Naive B cell (primary cell): ENCODE data around the gene CTNNA2. TPM values are rescaled to one million over a fixed set of nuclear protein-coding genes. Genes with fewer than 3 reads are reported as not detected.

Experiments
- ATAC-seq, 2 donors: fragments of 150-1000 bp; cut with Tn5 transposase; 2 replicates each; pipeline ENCODE4 v1.10.0; 2021; ENCODE audit warnings: low read depth in 2 of 2, mild to moderate bottlenecking in 2 of 2, moderate library complexity in 2 of 2
- DNase-seq: peaks from one replicate; pipeline ENCODE4 v3.0.0; 2022
- H3K27ac Mint-ChIP-seq, 6 donors: one replicate each; pipeline ENCODE4 v1.8.0; 2020 to 2022; ENCODE audit warnings: mild to moderate bottlenecking in 6 of 6, mixed read lengths in 6 of 6, moderate library complexity in 5 of 6, inconsistent platforms in 2 of 6
- H3K27me3 Mint-ChIP-seq, 3 donors: one replicate each; pipeline ENCODE4 v1.8.0; 2021 to 2022; ENCODE audit warnings: mixed read lengths in 3 of 3, mild to moderate bottlenecking in 1 of 3
- H3K36me3 Mint-ChIP-seq, 2 donors: one replicate each; pipeline ENCODE4 v1.8.0; 2020 to 2022; ENCODE audit warnings: mixed read lengths in 2 of 2, inconsistent platforms in 1 of 2, mild to moderate bottlenecking in 1 of 2
- H3K4me1 Mint-ChIP-seq, 3 donors: one replicate each; pipeline ENCODE4 v1.8.0; 2020 to 2022; ENCODE audit warnings: mixed read lengths in 3 of 3, inconsistent platforms in 1 of 3, mild to moderate bottlenecking in 1 of 3, moderate library complexity in 1 of 3
- H3K4me3 Mint-ChIP-seq, 8 donors: one replicate each; pipeline ENCODE4 v1.8.0; 2020 to 2022; ENCODE audit warnings: mild to moderate bottlenecking in 8 of 8, mixed read lengths in 8 of 8, moderate library complexity in 8 of 8, inconsistent platforms in 2 of 8
- H3K9me3 Mint-ChIP-seq, 7 donors: one replicate each; pipeline ENCODE4 v1.8.0; 2020 to 2022; ENCODE audit warnings: mixed read lengths in 7 of 7, mild to moderate bottlenecking in 5 of 7, inconsistent platforms in 2 of 7, moderate library complexity in 1 of 7
- polyA plus RNA-seq, 6 donors: library from polyadenylated mRNA; unstranded; fragments of 300-500 nt; fragmentation: Illumina TruSeq; gene quantifications; one replicate each; pipeline ENCODE4 v1.2.3, GENCODE V29; 2021; ENCODE audit warnings: low read depth in 6 of 6

Gene CTNNA2
- polyA plus RNA-seq, 6 donors from 2014 or later: not detected

DNA sequence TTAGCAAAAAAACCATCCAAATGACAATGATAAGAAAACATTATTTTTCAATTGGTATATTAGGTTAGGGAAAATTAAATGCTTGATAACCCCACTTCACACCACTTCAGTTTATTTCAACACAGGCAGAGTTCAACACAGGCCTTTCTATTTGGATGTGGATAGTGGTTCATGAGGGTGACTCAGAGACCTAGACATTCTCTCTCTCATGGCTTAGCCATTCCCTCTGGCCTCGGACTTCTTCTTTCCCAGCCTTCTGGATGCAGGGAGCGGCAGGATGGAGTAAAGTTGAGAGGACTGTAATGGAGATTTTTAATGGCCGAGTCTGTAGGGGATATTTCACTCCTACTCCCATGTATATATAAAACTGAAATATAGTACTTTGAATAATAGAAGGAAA, 109.7 kb downstream of the CTNNA2 start:
- H3K36me3 Mint-ChIP-seq: no peaks in the 10 kb centered on the region
- H3K9me3 Mint-ChIP-seq: peaks cover 0 to 13% (median 5%) of the 10 kb centered on the region in 7 donors
- H3K27me3 Mint-ChIP-seq: no peaks in the 10 kb centered on the region
- no peaks in the 10 kb centered on the region for H3K4me1 Mint-ChIP-seq
- no peak overlapping the region for H3K27ac Mint-ChIP-seq
- no peak for DNase-seq
- H3K4me3 Mint-ChIP-seq: no peak overlapping the region
- ATAC-seq: no peak

- Mint-ChIP-seq H3K27ac (no peak overlapping the region), H3K4me3 (no peak overlapping the region), H3K27me3 (no peaks in the 10 kb centered on the region), H3K36me3 (no peaks in the 10 kb centered on the region), H3K9me3 (peaks cover 0 to 11% (median 4%) of the 10 kb centered on the region in 7 donors), H3K4me1 (no peaks in the 10 kb centered on the region)
- ATAC-seq (no peak), DNase-seq (no peak)
Observed at GRCh38 chr2:79627237-79627636, 114.4 kb downstream of the CTNNA2 start.

GRCh38 chr2:79630060-79630459, 117.2 kb downstream of the CTNNA2 start:
- Mint-ChIP-seq H3K27me3 (no peaks in the 10 kb centered on the region), H3K4me1 (no peaks in the 10 kb centered on the region), H3K36me3 (no peaks in the 10 kb centered on the region), H3K9me3 (peaks cover 0 to 15% (median 8%) of the 10 kb centered on the region in 7 donors), H3K27ac (no peak overlapping the region), H3K4me3 (no peak overlapping the region)
- DNase-seq (no peak), ATAC-seq (no peak)

- ATAC-seq (no peak), DNase-seq (no peak)
- Mint-ChIP-seq H3K4me1 (no peaks in the 10 kb centered on the region), H3K4me3 (no peak overlapping the region), H3K27me3 (no peaks in the 10 kb centered on the region), H3K36me3 (no peaks in the 10 kb centered on the region), H3K9me3 (peaks cover 0 to 15% (median 8%) of the 10 kb centered on the region in 7 donors), H3K27ac (no peak overlapping the region)
Observed at GRCh38 chr2:79630972-79631557, 118.2 kb downstream of the CTNNA2 start.

DNA sequence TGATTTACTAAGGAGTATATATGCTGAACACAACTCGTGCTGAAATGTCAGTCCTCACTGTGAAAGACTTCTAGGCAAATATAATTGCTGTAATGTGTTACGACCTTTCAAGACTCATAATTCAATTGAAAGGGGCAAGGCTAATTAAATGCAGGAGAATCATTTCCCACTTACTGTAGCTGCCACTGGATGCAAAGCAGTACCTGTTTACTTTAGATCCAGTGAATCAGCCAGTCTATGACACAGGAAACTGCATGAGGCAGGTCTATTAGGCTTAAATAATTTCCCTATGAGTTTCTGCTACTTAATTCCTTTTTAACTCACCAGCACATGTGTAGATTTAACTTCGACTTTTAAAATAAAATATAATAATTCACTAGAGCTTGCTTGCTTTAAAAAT, 125.6 kb downstream of the CTNNA2 start:
- H3K27me3 Mint-ChIP-seq: no peaks in the 10 kb centered on the region
- DNase-seq (no peak), ATAC-seq (no peak)
- no peaks in the 10 kb centered on the region for H3K36me3 Mint-ChIP-seq
- no peaks in the 10 kb centered on the region for H3K4me1 Mint-ChIP-seq
- H3K9me3 Mint-ChIP-seq: peaks cover 0 to 11% (median 5%) of the 10 kb centered on the region in 7 donors
- no peak overlapping the region for H3K27ac Mint-ChIP-seq
- H3K4me3 Mint-ChIP-seq: no peak overlapping the region

GRCh38 chr2:79638954-79639353, 126.1 kb downstream of the CTNNA2 start:
- H3K4me1 Mint-ChIP-seq: no peaks in the 10 kb centered on the region

GRCh38 chr2:79640001-79640400, 127.2 kb downstream of the CTNNA2 start:
- Mint-ChIP-seq H3K4me3 (no peak overlapping the region), H3K36me3 (no peaks in the 10 kb centered on the region), H3K9me3 (peaks cover 0 to 9% (median 4%) of the 10 kb centered on the region in 7 donors), H3K27me3 (no peaks in the 10 kb centered on the region), H3K4me1 (no peaks in the 10 kb centered on the region), H3K27ac (no peak overlapping the region)
- DNase-seq (no peak), ATAC-seq (no peak)

More at GRCh38 chr2:79638954-79639353, 126.1 kb downstream of the CTNNA2 start:
- H3K27ac Mint-ChIP-seq: no peak overlapping the region
- peaks cover 0 to 11% (median 4%) of the 10 kb centered on the region in 7 donors for H3K9me3 Mint-ChIP-seq
- no peak for ATAC-seq
- H3K27me3 Mint-ChIP-seq: no peaks in the 10 kb centered on the region
- DNase-seq: no peak
- no peak overlapping the region for H3K4me3 Mint-ChIP-seq
- H3K36me3 Mint-ChIP-seq: no peaks in the 10 kb centered on the region

DNA sequence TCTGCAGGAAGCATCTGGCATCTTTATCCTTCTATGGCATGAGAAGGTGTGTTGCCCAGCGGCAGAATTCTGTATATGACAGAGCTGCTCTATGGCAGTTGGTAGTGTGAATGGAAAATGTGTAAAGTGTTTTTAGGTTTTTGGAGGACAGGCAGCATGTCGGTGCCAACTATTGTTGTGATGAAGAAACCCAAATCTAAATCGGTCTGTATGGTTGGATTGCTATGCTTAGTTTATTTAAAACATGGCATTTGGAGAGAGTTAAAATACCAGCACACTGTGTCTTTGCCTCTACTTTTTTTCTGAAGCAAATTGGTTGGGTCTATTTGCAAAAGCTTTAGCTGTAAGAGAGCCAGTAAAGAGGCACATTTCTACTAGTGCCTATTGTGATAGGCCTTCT, 136.7 kb downstream of the CTNNA2 start:
- H3K4me1 Mint-ChIP-seq: no peaks in the 10 kb centered on the region
- H3K36me3 Mint-ChIP-seq: no peaks in the 10 kb centered on the region
- peaks cover 0 to 25% (median 12%) of the 10 kb centered on the region in 7 donors for H3K9me3 Mint-ChIP-seq
- H3K4me3 Mint-ChIP-seq: no peak overlapping the region
- H3K27ac Mint-ChIP-seq: no peak overlapping the region
- ATAC-seq (no peak), DNase-seq (no peak)
- no peaks in the 10 kb centered on the region for H3K27me3 Mint-ChIP-seq

- H3K27ac Mint-ChIP-seq: no peak overlapping the region
- DNase-seq (no peak), ATAC-seq (no peak)
- no peak overlapping the region for H3K4me3 Mint-ChIP-seq
- peaks cover 0 to 12% (median 0%) of the 10 kb centered on the region in 7 donors for H3K9me3 Mint-ChIP-seq
- no peaks in the 10 kb centered on the region for H3K4me1 Mint-ChIP-seq
- H3K27me3 Mint-ChIP-seq: no peaks in the 10 kb centered on the region
- H3K36me3 Mint-ChIP-seq: no peaks in the 10 kb centered on the region
Observed at GRCh38 chr2:79660557-79660956, 147.7 kb downstream of the CTNNA2 start.

DNA sequence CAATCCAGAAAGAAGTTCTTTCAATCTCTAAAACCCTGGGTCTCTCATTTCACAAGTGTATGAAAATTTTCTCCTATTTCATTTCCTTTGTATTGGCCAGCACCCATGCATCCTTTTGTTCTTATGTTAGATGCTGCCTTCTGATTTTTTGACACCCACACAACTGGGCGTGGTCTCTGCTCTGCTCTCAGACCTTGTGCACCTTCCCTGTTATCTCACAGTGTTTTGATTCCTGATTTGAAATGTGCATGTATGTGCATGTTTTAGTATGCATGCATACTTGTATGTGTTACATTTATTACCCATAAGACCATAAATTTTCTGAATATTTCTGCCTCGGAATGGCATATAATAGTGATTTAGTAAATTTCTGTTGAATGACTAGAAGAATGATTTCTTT, 152.2 kb downstream of the CTNNA2 start:
- H3K4me1 Mint-ChIP-seq: no peaks in the 10 kb centered on the region
- H3K36me3 Mint-ChIP-seq: no peaks in the 10 kb centered on the region
- no peak for ATAC-seq
- H3K4me3 Mint-ChIP-seq: no peak overlapping the region
- peaks cover 0 to 12% (median 0%) of the 10 kb centered on the region in 7 donors for H3K9me3 Mint-ChIP-seq
- DNase-seq: no peak
- no peaks in the 10 kb centered on the region for H3K27me3 Mint-ChIP-seq
- no peak overlapping the region for H3K27ac Mint-ChIP-seq

DNA sequence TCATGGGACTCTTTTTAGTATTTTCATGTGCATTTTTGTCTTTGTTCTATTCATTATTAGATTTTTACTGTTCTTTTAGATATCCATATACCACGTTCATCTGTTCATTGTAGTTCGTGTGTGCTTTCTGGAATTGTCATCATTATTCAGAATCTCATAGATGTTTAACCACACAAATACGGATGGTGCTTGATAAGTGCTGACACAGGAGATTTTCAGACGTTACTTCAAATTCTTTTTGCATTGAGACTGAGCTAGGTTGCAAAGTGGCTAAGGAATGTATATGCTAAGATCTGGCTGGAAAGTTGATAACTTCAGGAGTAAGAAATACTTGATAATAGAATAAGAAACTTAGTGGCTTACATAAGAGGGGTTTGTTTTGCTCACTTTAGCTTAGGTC, 153.6 kb downstream of the CTNNA2 start:
- H3K4me1 Mint-ChIP-seq: no peaks in the 10 kb centered on the region
- ATAC-seq: no peak
- H3K9me3 Mint-ChIP-seq: peaks cover 0 to 12% (median 0%) of the 10 kb centered on the region in 7 donors
- no peak for DNase-seq
- H3K36me3 Mint-ChIP-seq: no peaks in the 10 kb centered on the region
- no peaks in the 10 kb centered on the region for H3K27me3 Mint-ChIP-seq
- no peak overlapping the region for H3K4me3 Mint-ChIP-seq
- H3K27ac Mint-ChIP-seq: no peak overlapping the region

- Mint-ChIP-seq H3K27me3 (no peaks in the 10 kb centered on the region), H3K27ac (no peak overlapping the region), H3K36me3 (no peaks in the 10 kb centered on the region), H3K9me3 (peaks cover 0 to 6% (median 0%) of the 10 kb centered on the region in 7 donors), H3K4me3 (no peak overlapping the region), H3K4me1 (no peaks in the 10 kb centered on the region)
- DNase-seq: no peak
- no peak for ATAC-seq
Observed at GRCh38 chr2:79669714-79670113, 156.9 kb downstream of the CTNNA2 start.

DNA sequence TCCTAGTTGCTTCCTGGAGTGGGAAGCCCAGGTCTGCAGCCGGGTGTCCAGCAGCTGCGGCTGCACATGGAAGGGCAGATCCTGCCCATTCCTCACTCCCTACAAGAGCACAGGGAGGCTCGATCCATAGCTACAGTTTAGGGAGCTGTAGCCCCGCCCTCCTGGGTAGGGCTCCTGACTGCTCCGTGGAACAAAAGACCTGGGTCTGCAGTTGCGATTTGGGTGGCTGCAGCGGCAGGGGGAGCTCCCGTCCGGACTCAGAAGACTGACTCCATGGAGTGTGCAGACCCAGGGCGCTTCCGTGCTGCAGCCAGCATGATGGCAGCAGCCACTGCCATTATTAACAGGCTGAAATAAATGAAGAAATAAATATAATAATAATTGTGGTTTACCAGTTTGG, 157.3 kb downstream of the CTNNA2 start:
- DNase-seq: no peak
- Mint-ChIP-seq H3K27me3 (no peaks in the 10 kb centered on the region), H3K4me3 (no peak overlapping the region), H3K36me3 (no peaks in the 10 kb centered on the region), H3K9me3 (peaks cover 0 to 3% (median 0%) of the 10 kb centered on the region in 7 donors), H3K27ac (no peak overlapping the region), H3K4me1 (no peaks in the 10 kb centered on the region)
- ATAC-seq: no peak

- H3K4me3 Mint-ChIP-seq: no peak overlapping the region
- no peaks in the 10 kb centered on the region for H3K4me1 Mint-ChIP-seq
- peaks cover 0 to 10% (median 4%) of the 10 kb centered on the region in 7 donors for H3K9me3 Mint-ChIP-seq
- no peaks in the 10 kb centered on the region for H3K36me3 Mint-ChIP-seq
- DNase-seq (no peak), ATAC-seq (no peak)
- H3K27me3 Mint-ChIP-seq: no peaks in the 10 kb centered on the region
- no peak overlapping the region for H3K27ac Mint-ChIP-seq
Observed at GRCh38 chr2:79686884-79687283, 174.0 kb downstream of the CTNNA2 start.

GRCh38 chr2:79695248-79695647, 182.4 kb downstream of the CTNNA2 start:
- H3K9me3 Mint-ChIP-seq: peaks cover 0 to 10% (median 6%) of the 10 kb centered on the region in 7 donors
- DNase-seq (no peak), ATAC-seq (no peak)
- no peak overlapping the region for H3K27ac Mint-ChIP-seq
- no peaks in the 10 kb centered on the region for H3K4me1 Mint-ChIP-seq
- H3K27me3 Mint-ChIP-seq: no peaks in the 10 kb centered on the region
- H3K36me3 Mint-ChIP-seq: no peaks in the 10 kb centered on the region
- no peak overlapping the region for H3K4me3 Mint-ChIP-seq
